Progenitor cell of endocrine pancreas (in vitro differentiated cells): ENCODE measurements around the gene VPS35L. TPM values are rescaled to one million over a fixed set of nuclear protein-coding genes. Genes with fewer than 3 reads are reported as not detected.
"Not testable (repeated sequence)": the region's sequence is repeated elsewhere in the genome, so short reads cannot be mapped to it uniquely, and the experiment has no call there.

Source experiments
- DNase-seq: peaks from one replicate; pipeline ENCODE4 v3.0.0; 2021; ENCODE audit warnings: low spot score; ENCODE audit not compliant: unreplicated experiment
- H3K27ac Mint-ChIP-seq: 2 replicates; pipeline ENCODE4 v1.8.0; 2021; ENCODE audit warnings: mild to moderate bottlenecking, moderate library complexity, mixed read lengths
- H3K27me3 Mint-ChIP-seq: 2 replicates; pipeline ENCODE4 v1.8.0; 2021; ENCODE audit warnings: mixed read lengths
- H3K36me3 Mint-ChIP-seq: 2 replicates; pipeline ENCODE4 v1.8.0; 2022; ENCODE audit warnings: mixed read lengths; ENCODE audit not compliant: insufficient read depth
- H3K4me1 Mint-ChIP-seq: 2 replicates; pipeline ENCODE4 v1.8.0; 2021; ENCODE audit warnings: low read depth, mixed read lengths
- H3K4me3 Mint-ChIP-seq: 2 replicates; pipeline ENCODE4 v1.8.0; 2021; ENCODE audit warnings: low read depth, mild to moderate bottlenecking, moderate library complexity, mixed read lengths
- H3K9me3 Mint-ChIP-seq: 2 replicates; pipeline ENCODE4 v1.8.0; 2021; ENCODE audit warnings: low read depth, mixed read lengths
- CTCF ChIP-seq: fragments of 200-600 bp; sonication (generic); IDR thresholded peaks from one replicate; pipeline ENCODE4 v1.5.0; 2021; ENCODE audit warnings: antibody characterized with exemption, mild to moderate bottlenecking; ENCODE audit not compliant: unreplicated experiment
- total RNA-seq: library from RNA; stranded (reverse); gene quantifications from 2 replicates; pipeline ENCODE4 v1.2.1, GENCODE V29; 2021

The VPS35L gene
- total RNA-seq, 1 donor from 2014 or later, result 88.4 TPM

- TF ChIP-seq CTCF, result no peak
- H3K27me3 Mint-ChIP-seq, result no peaks in the 10 kb centered on the region
- peaks cover 65% of the 10 kb centered on the region for H3K36me3 Mint-ChIP-seq
- peaks cover 22% of the 10 kb centered on the region for H3K9me3 Mint-ChIP-seq
- H3K4me3 Mint-ChIP-seq, result no peak overlapping the region
- DNase-seq, result no peak
- no peaks in the 10 kb centered on the region for H3K4me1 Mint-ChIP-seq
- no peak overlapping the region for H3K27ac Mint-ChIP-seq
Observed at GRCh38 chr16:19660432-19660831, 104.9 kb downstream of the VPS35L start.

- H3K27me3 Mint-ChIP-seq, result no peaks in the 10 kb centered on the region
- DNase-seq, result no peak
- H3K27ac Mint-ChIP-seq, result no peak overlapping the region
- no peak for TF ChIP-seq CTCF
- peaks cover 26% of the 10 kb centered on the region for H3K9me3 Mint-ChIP-seq
- H3K36me3 Mint-ChIP-seq, result peaks cover 63% of the 10 kb centered on the region
- no peak overlapping the region for H3K4me3 Mint-ChIP-seq
- H3K4me1 Mint-ChIP-seq, result peaks cover 2% of the 10 kb centered on the region
Observed at GRCh38 chr16:19662351-19662750, 106.8 kb downstream of the VPS35L start.

- Mint-ChIP-seq H3K36me3 (peaks cover 55% of the 10 kb centered on the region), H3K9me3 (peaks cover 26% of the 10 kb centered on the region), H3K27me3 (no peaks in the 10 kb centered on the region), H3K4me1 (peaks cover 2% of the 10 kb centered on the region), H3K27ac (no peak overlapping the region), H3K4me3 (no peak overlapping the region)
- no peak for TF ChIP-seq CTCF
- no peak for DNase-seq
Observed at GRCh38 chr16:19664166-19664565, 108.7 kb downstream of the VPS35L start.

GRCh38 chr16:19665313-19665712, 109.8 kb downstream of the VPS35L start:
- H3K27me3 Mint-ChIP-seq, H3K4me1 Mint-ChIP-seq, H3K27ac Mint-ChIP-seq, DNase-seq, H3K4me3 Mint-ChIP-seq: not testable (repeated sequence)
- Mint-ChIP-seq H3K9me3 (peaks cover 24% of the 10 kb centered on the region), H3K36me3 (peaks cover 47% of the 10 kb centered on the region)

- DNase-seq, result no peak
- Mint-ChIP-seq H3K4me3 (no peak overlapping the region), H3K9me3 (peaks cover 15% of the 10 kb centered on the region), H3K36me3 (peaks cover 38% of the 10 kb centered on the region), H3K27me3 (no peaks in the 10 kb centered on the region), H3K4me1 (peaks cover 2% of the 10 kb centered on the region), H3K27ac (no peak overlapping the region)
- no peak for TF ChIP-seq CTCF
Observed at GRCh38 chr16:19666477-19666876, 111.0 kb downstream of the VPS35L start.

- Mint-ChIP-seq H3K4me3 (no peak overlapping the region), H3K36me3 (peaks cover 19% of the 10 kb centered on the region), H3K27ac (no peak overlapping the region), H3K4me1 (no peaks in the 10 kb centered on the region), H3K9me3 (no peaks in the 10 kb centered on the region), H3K27me3 (no peaks in the 10 kb centered on the region)
- no peak for TF ChIP-seq CTCF
- no peak for DNase-seq
Observed at GRCh38 chr16:19672378-19672777, 116.9 kb downstream of the VPS35L start.
